Spinal cord (tissue), 10 donors: ENCODE measurements around the gene FAM110C. TPM values are rescaled to one million over a fixed set of nuclear protein-coding genes. Genes with fewer than 3 reads are reported as not detected.
"Not testable (repeated sequence)": the region's sequence is repeated elsewhere in the genome, so short reads cannot be mapped to it uniquely, and the experiment has no call there.

Source experiments
- DNase-seq, 6 donors: peaks; one replicate each; pipeline versions ENCODE4 v3.0.0 to v3.0.0-alpha.2; 2013 to 2015; ENCODE audit warnings: low spot score in 6 of 6, low read depth in 4 of 6
- H3K27ac ChIP-seq: one replicate; pipeline ENCODE4 v1.5.1; 2013; ENCODE audit warnings: low read depth, low read length, control low read depth
- H3K27me3 ChIP-seq: one replicate; pipeline ENCODE4 v1.6.1; 2013; ENCODE audit warnings: low read length; ENCODE audit not compliant: control insufficient read depth, insufficient read depth
- H3K36me3 ChIP-seq: one replicate; pipeline ENCODE4 v1.6.1; 2013; ENCODE audit warnings: low read length; ENCODE audit not compliant: control insufficient read depth, insufficient read depth
- H3K4me1 ChIP-seq: one replicate; pipeline ENCODE4 v1.6.1; 2013; ENCODE audit warnings: low read length; ENCODE audit not compliant: control insufficient read depth, insufficient read depth
- H3K4me3 ChIP-seq: one replicate; pipeline ENCODE4 v1.5.1; 2013; ENCODE audit warnings: low read depth, low read length, control low read depth
- H3K9me3 ChIP-seq: one replicate; pipeline ENCODE4 v1.6.1; 2013; ENCODE audit warnings: low read length; ENCODE audit not compliant: control insufficient read depth, insufficient read depth
- WGBS: methylation state at CpG from one replicate; pipeline ENCODE4 v1.1.5; 2013; ENCODE audit warnings: missing lambda C conversion rate; ENCODE audit not compliant: insufficient coverage; 5-methylcytosine and 5-hydroxymethylcytosine counted together
- polyA plus RNA-seq, 2 donors: library from polyadenylated mRNA; unstranded; fragments of 120-200 nt; gene quantifications; one replicate each; pipeline ENCODE4 v1.2.1, GENCODE V29; 2013; ENCODE audit not compliant: insufficient read length in 2 of 2
- total RNA-seq, 2 donors: library from RNA; depleted of rRNA in 1 of 2; stranded (reverse); fragments of 120-200 nt in 1 of 2; fragments of >200 nt in 1 of 2; gene quantifications; one replicate each; pipeline versions ENCODE4 v1.2.3 to v1.2.4, GENCODE V29; 2013 to 2014
- donor health status: healthy.

The FAM110C gene
- total and polyA plus RNA-seq, 4 donors = 3.8 to 7.6 (median 6.8) TPM

- Histone ChIP-seq H3K4me3 (no peak overlapping the region), H3K4me1 (no peaks in the 10 kb centered on the region), H3K9me3 (no peaks in the 10 kb centered on the region), H3K36me3 (no peaks in the 10 kb centered on the region), H3K27ac (no peak overlapping the region), H3K27me3 (no peaks in the 10 kb centered on the region)
- no peak for DNase-seq
- 73% methylated on average over 6 of the region's 12 CpGs for WGBS
Measured at GRCh38 chr2:69366-70344, 23.4 kb upstream of the FAM110C start.

GRCh38 chr2:68637-69036 lies 22.3 kb upstream of the FAM110C start:
- H3K27ac ChIP-seq = not testable (repeated sequence)
- WGBS = 77% methylated on average over 4 of the region's 5 CpGs

GRCh38 chr2:66853-67252 lies 20.5 kb upstream of the FAM110C start:
- no peaks in the 10 kb centered on the region for H3K4me1 ChIP-seq
- no peak overlapping the region for H3K4me3 ChIP-seq
- H3K27me3 ChIP-seq = no peaks in the 10 kb centered on the region
- DNase-seq = no peak
- H3K9me3 ChIP-seq = no peaks in the 10 kb centered on the region
- no peak overlapping the region for H3K27ac ChIP-seq
- 90% methylated on average over 16 of the region's 17 CpGs for WGBS
- H3K36me3 ChIP-seq = no peaks in the 10 kb centered on the region

More at GRCh38 chr2:68637-69036, 22.3 kb upstream of the FAM110C start:
- H3K27me3 ChIP-seq, DNase-seq, H3K4me3 ChIP-seq, H3K36me3 ChIP-seq, H3K4me1 ChIP-seq, H3K9me3 ChIP-seq: not testable (repeated sequence)

GRCh38 chr2:65121-65520 lies 18.8 kb upstream of the FAM110C start:
- no peaks in the 10 kb centered on the region for H3K36me3 ChIP-seq
- no peak overlapping the region for H3K27ac ChIP-seq
- H3K4me1 ChIP-seq = no peaks in the 10 kb centered on the region
- WGBS = 100% methylated on average over 1 of the region's 4 CpGs
- no peak for DNase-seq
- H3K27me3 ChIP-seq = no peaks in the 10 kb centered on the region
- H3K4me3 ChIP-seq = no peak overlapping the region
- H3K9me3 ChIP-seq = no peaks in the 10 kb centered on the region

- Histone ChIP-seq H3K27ac (no peak overlapping the region), H3K4me1 (no peaks in the 10 kb centered on the region), H3K4me3 (no peak overlapping the region), H3K27me3 (no peaks in the 10 kb centered on the region), H3K36me3 (no peaks in the 10 kb centered on the region), H3K9me3 (peaks cover 8% of the 10 kb centered on the region)
- DNase-seq = no peak
- 69% methylated on average over 3 of the region's 4 CpGs for WGBS
Measured at GRCh38 chr2:55587-56448, 9.5 kb upstream of the FAM110C start.

- Histone ChIP-seq H3K4me3 (no peak overlapping the region), H3K36me3 (no peaks in the 10 kb centered on the region), H3K9me3 (no peaks in the 10 kb centered on the region), H3K27me3 (peaks cover 8% of the 10 kb centered on the region), H3K27ac (no peak overlapping the region), H3K4me1 (peaks cover 11% of the 10 kb centered on the region)
- DNase-seq = peak in 2 of 6 donors; percentile 35 to 59
- 73% methylated on average over 2 of the region's 2 CpGs for WGBS
Measured at GRCh38 chr2:51613-52012, 5.3 kb upstream of the FAM110C start.

- peaks cover 24% of the 10 kb centered on the region for H3K4me1 ChIP-seq
- H3K9me3 ChIP-seq = no peaks in the 10 kb centered on the region
- no peak for DNase-seq
- peaks cover 21% of the 10 kb centered on the region for H3K27me3 ChIP-seq
- H3K27ac ChIP-seq = no peak overlapping the region
- H3K36me3 ChIP-seq = no peaks in the 10 kb centered on the region
- WGBS = 44% methylated on average over 2 of the region's 3 CpGs
- H3K4me3 ChIP-seq = no peak overlapping the region
Measured at GRCh38 chr2:47737-48136, 1.4 kb upstream of the FAM110C start.

GRCh38 chr2:47346-47725 lies 1.0 kb upstream of the FAM110C start:
- DNase-seq = peak in 1 of 6 donors; percentile 9
- peaks cover 21% of the 10 kb centered on the region for H3K27me3 ChIP-seq
- no peaks in the 10 kb centered on the region for H3K36me3 ChIP-seq
- no peak overlapping the region for H3K27ac ChIP-seq
- H3K9me3 ChIP-seq = no peaks in the 10 kb centered on the region
- H3K4me3 ChIP-seq = peak overlapping the region; percentile 40
- WGBS = 34% methylated on average over 13 of the region's 14 CpGs
- H3K4me1 ChIP-seq = peaks cover 24% of the 10 kb centered on the region

GRCh38 chr2:46131-46470 lies 204 bp downstream of the FAM110C start:
- peak overlapping the region; percentile 38 for H3K4me3 ChIP-seq
- no peak overlapping the region for H3K27ac ChIP-seq
- H3K27me3 ChIP-seq = peaks cover 23% of the 10 kb centered on the region
- WGBS = under 1% methylated on average over 52 of the region's 52 CpGs
- H3K9me3 ChIP-seq = no peaks in the 10 kb centered on the region
- peaks cover 24% of the 10 kb centered on the region for H3K4me1 ChIP-seq
- DNase-seq = no peak
- H3K36me3 ChIP-seq = no peaks in the 10 kb centered on the region
